Neuronal stem cell (in vitro differentiated cells): ENCODE measurements around the gene TICAM1.
"Not testable (repeated sequence)": the region's sequence is repeated elsewhere in the genome, so short reads cannot be mapped to it uniquely, and the experiment has no call there.

ENCODE experiments used
- DNase-seq: peaks from one replicate; pipeline ENCODE4 v3.0.0-alpha.2; 2013; ENCODE audit warnings: low spot score
- H2AFZ ChIP-seq: one replicate; pipeline ENCODE4 v1.6.1; 2013; ENCODE audit warnings: mild to moderate bottlenecking, low read length, inconsistent platforms
- H2AK5ac ChIP-seq: 2 replicates; pipeline ENCODE4 v1.6.1; 2013; ENCODE audit warnings: low read depth, mild to moderate bottlenecking, inconsistent platforms, low read length, moderate library complexity, mixed read lengths
- H2BK120ac ChIP-seq: 2 replicates; pipeline ENCODE4 v1.6.1; 2013; ENCODE audit warnings: low read depth, mild to moderate bottlenecking, inconsistent platforms, low read length, moderate library complexity, mixed read lengths
- H2BK12ac ChIP-seq: one replicate; pipeline ENCODE4 v1.6.1; 2013; ENCODE audit warnings: low read length, inconsistent platforms
- H2BK15ac ChIP-seq: 2 replicates; pipeline ENCODE4 v1.6.1; 2013; ENCODE audit warnings: mild to moderate bottlenecking, low read length, inconsistent platforms, mixed read lengths
- H2BK5ac ChIP-seq: one replicate; pipeline ENCODE4 v1.6.1; 2013; ENCODE audit warnings: inconsistent platforms, mild to moderate bottlenecking, low read length, moderate library complexity
- H3K14ac ChIP-seq: one replicate; pipeline ENCODE4 v1.6.1; 2013; ENCODE audit warnings: low read length, inconsistent platforms
- H3K18ac ChIP-seq: 2 replicates; pipeline ENCODE4 v1.6.1; 2013; ENCODE audit warnings: low read length, inconsistent platforms
- H3K23ac ChIP-seq: 2 replicates; pipeline ENCODE4 v1.6.1; 2013; ENCODE audit warnings: low read depth, mild to moderate bottlenecking, mixed read lengths, low read length, inconsistent platforms; ENCODE audit not compliant: poor library complexity
- H3K27ac ChIP-seq: replicated peaks from 3 replicates; pipeline ENCODE4 v1.5.1; 2013; ENCODE audit warnings: low read length, inconsistent platforms
- H3K27me3 ChIP-seq, 3 experiments: 2 replicates each; pipeline ENCODE4 v1.6.1; 2013; ENCODE audit warnings: low read length in 3 of 3, mild to moderate bottlenecking in 2 of 3, inconsistent platforms in 1 of 3, low read depth in 1 of 3, mixed read lengths in 1 of 3, moderate library complexity in 1 of 3; ENCODE audit not compliant: control insufficient read depth in 3 of 3, insufficient read depth in 3 of 3
- H3K36me3 ChIP-seq, 2 donors: replicated peaks in 1 of 2; 2 replicates each; pipeline ENCODE4 v1.6.1; 2013; ENCODE audit warnings: low read length in 2 of 2; ENCODE audit not compliant: control insufficient read depth in 2 of 2, insufficient read depth in 2 of 2
- H3K4ac ChIP-seq: 2 replicates; pipeline ENCODE4 v1.6.1; 2013; ENCODE audit warnings: inconsistent platforms, mild to moderate bottlenecking, low read length, moderate library complexity
- H3K4me1 ChIP-seq, 2 donors: 1 replicate in 1 of 2; 2 replicates in 1 of 2; pipeline ENCODE4 v1.6.1; 2013; ENCODE audit warnings: low read length in 2 of 2, low read depth in 1 of 2; ENCODE audit not compliant: control insufficient read depth in 2 of 2, insufficient read depth in 1 of 2
- H3K4me2 ChIP-seq: one replicate; pipeline ENCODE4 v1.6.1; 2013; ENCODE audit warnings: mild to moderate bottlenecking, low read length, inconsistent platforms; ENCODE audit not compliant: insufficient read depth, poor library complexity, severe bottlenecking
- H3K4me3 ChIP-seq, 2 donors: 2 replicates each; pipeline ENCODE4 v1.5.1; 2013; ENCODE audit warnings: low read length in 2 of 2, mild to moderate bottlenecking in 2 of 2, inconsistent platforms in 1 of 2, moderate library complexity in 1 of 2
- H3K79me1 ChIP-seq: one replicate; pipeline ENCODE4 v1.6.1; 2013; ENCODE audit warnings: low read depth, mild to moderate bottlenecking, inconsistent platforms, low read length, moderate library complexity
- H3K9ac ChIP-seq: one replicate; pipeline ENCODE4 v1.6.1; 2013; ENCODE audit warnings: mild to moderate bottlenecking, low read depth, low read length, inconsistent platforms; ENCODE audit not compliant: poor library complexity
- H3K9me3 ChIP-seq, 2 donors: replicated peaks in 1 of 2; 2 replicates each; pipeline versions ENCODE3 to v1.6.1; 2013; ENCODE audit warnings: low read length in 2 of 2, mild to moderate bottlenecking in 2 of 2, inconsistent platforms in 1 of 2, low read depth in 1 of 2, mixed read lengths in 1 of 2, moderate library complexity in 1 of 2; ENCODE audit not compliant: control insufficient read depth in 2 of 2, insufficient read depth in 1 of 2
- H4K8ac ChIP-seq: one replicate; pipeline ENCODE4 v1.6.1; 2013; ENCODE audit warnings: low read depth, mild to moderate bottlenecking, inconsistent platforms, low read length, moderate library complexity
- H4K91ac ChIP-seq: one replicate; pipeline ENCODE4 v1.6.1; 2013; ENCODE audit warnings: low read length, low read depth, mild to moderate bottlenecking, inconsistent platforms; ENCODE audit not compliant: poor library complexity
- WGBS, 2 donors: extraction: QIAGEN DNeasy Blood & Tissue Kit; methylation state at CpG; one replicate each; pipeline ENCODE4 v1.1.7; 2013; ENCODE audit warnings: missing lambda C conversion rate in 2 of 2, mixed read lengths in 1 of 2; ENCODE audit not compliant: insufficient read length in 2 of 2, insufficient replicate concordance in 1 of 2; ENCODE audit errors: extremely low coverage in 2 of 2; 5-methylcytosine and 5-hydroxymethylcytosine counted together

The TICAM1 gene

GRCh38 chr19:4849019-4849418 is 17.5 kb upstream of the TICAM1 start:
- Histone ChIP-seq H4K8ac (no peak overlapping the region), H3K27me3 (no peaks in the 10 kb centered on the region), H3K4me3 (no peak overlapping the region), H3K18ac (no peak overlapping the region), H2BK5ac (no peak overlapping the region), H3K9ac (no peak overlapping the region), H2BK120ac (no peak overlapping the region), H3K23ac (no peak overlapping the region), H3K4me2 (no peak overlapping the region), H3K14ac (no peak overlapping the region), H2AK5ac (no peak overlapping the region), H3K9me3 (no peaks in the 10 kb centered on the region), H4K91ac (no peak overlapping the region), H2BK12ac (no peak overlapping the region), H3K4ac (no peak overlapping the region), H3K36me3 (peaks cover 31 to 69% of the 10 kb centered on the region in 2 donors), H3K27ac (no peak overlapping the region), H3K79me1 (peaks cover 2% of the 10 kb centered on the region), H3K4me1 (no peaks in the 10 kb centered on the region), H2BK15ac (no peak overlapping the region), H2AFZ (no peak overlapping the region)
- WGBS, 2 donors, result no CpG with 5 or more reads among the region's 7 CpGs
- DNase-seq, result no peak

- peak overlapping the region; percentile 85 for H3K23ac ChIP-seq
- no peak overlapping the region for H3K27ac ChIP-seq
- no peak overlapping the region for H3K4me2 ChIP-seq
- no peak overlapping the region for H2AFZ ChIP-seq
- no peaks in the 10 kb centered on the region for H3K4me1 ChIP-seq
- peak overlapping the region; percentile 77 for H3K9ac ChIP-seq
- no peak overlapping the region for H4K91ac ChIP-seq
- peaks cover 35 to 73% of the 10 kb centered on the region in 2 donors for H3K36me3 ChIP-seq
- no peak overlapping the region for H3K18ac ChIP-seq
- H2BK15ac ChIP-seq, result no peak overlapping the region
- H3K4ac ChIP-seq, result no peak overlapping the region
- peak overlapping the region in 1 of 2 donors; percentile 22 for H3K4me3 ChIP-seq
- H3K27me3 ChIP-seq, result no peaks in the 10 kb centered on the region
- H3K79me1 ChIP-seq, result peaks cover 2% of the 10 kb centered on the region
- no peak overlapping the region for H4K8ac ChIP-seq
- H2BK120ac ChIP-seq, result no peak overlapping the region
- DNase-seq, result no peak
- no peak overlapping the region for H3K14ac ChIP-seq
- no peaks in the 10 kb centered on the region for H3K9me3 ChIP-seq
- H2BK12ac ChIP-seq, result peak overlapping the region; percentile 97
- WGBS, 2 donors, result no CpG with 5 or more reads among the region's 23 CpGs
- H2BK5ac ChIP-seq, result no peak overlapping the region
- H2AK5ac ChIP-seq, result no peak overlapping the region
These were observed 15.9 kb upstream of the TICAM1 start for GRCh38 chr19:4847190-4847973.

- H4K91ac ChIP-seq, H3K27me3 ChIP-seq, H3K4me3 ChIP-seq, H2BK12ac ChIP-seq, H3K79me1 ChIP-seq, H3K4me1 ChIP-seq, H4K8ac ChIP-seq, H3K4ac ChIP-seq, H3K18ac ChIP-seq, H2AK5ac ChIP-seq, H2AFZ ChIP-seq, H3K27ac ChIP-seq, H2BK120ac ChIP-seq, H3K9ac ChIP-seq, H3K9me3 ChIP-seq, H3K14ac ChIP-seq, H2BK15ac ChIP-seq, DNase-seq, H2BK5ac ChIP-seq, H3K23ac ChIP-seq, H3K4me2 ChIP-seq: not testable (repeated sequence)
- WGBS, 2 donors, result no CpG with 5 or more reads among the region's 9 CpGs
- peaks cover 32 to 67% of the 10 kb centered on the region in 2 donors for H3K36me3 ChIP-seq
These were observed 14.5 kb upstream of the TICAM1 start for GRCh38 chr19:4845975-4846374.

GRCh38 chr19:4844348-4845179 is 13.1 kb upstream of the TICAM1 start:
- peaks cover 30 to 74% of the 10 kb centered on the region in 2 donors for H3K36me3 ChIP-seq
- no CpG with 5 or more reads among the region's 10 CpGs for WGBS, 2 donors
- no peak overlapping the region for H3K27ac ChIP-seq
- no peak overlapping the region for H3K4me3 ChIP-seq
- H3K4ac ChIP-seq, result no peak overlapping the region
- no peak overlapping the region for H3K14ac ChIP-seq
- no peak overlapping the region for H2BK5ac ChIP-seq
- no peaks in the 10 kb centered on the region for H3K9me3 ChIP-seq
- H3K4me1 ChIP-seq, result no peaks in the 10 kb centered on the region
- H2AK5ac ChIP-seq, result no peak overlapping the region
- H2AFZ ChIP-seq, result no peak overlapping the region
- H2BK15ac ChIP-seq, result no peak overlapping the region
- H2BK12ac ChIP-seq, result no peak overlapping the region
- no peak overlapping the region for H4K8ac ChIP-seq
- H2BK120ac ChIP-seq, result no peak overlapping the region
- H3K79me1 ChIP-seq, result peaks cover 2% of the 10 kb centered on the region
- no peaks in the 10 kb centered on the region for H3K27me3 ChIP-seq
- no peak overlapping the region for H3K9ac ChIP-seq
- no peak overlapping the region for H4K91ac ChIP-seq
- no peak for DNase-seq
- H3K18ac ChIP-seq, result no peak overlapping the region
- H3K23ac ChIP-seq, result no peak overlapping the region
- no peak overlapping the region for H3K4me2 ChIP-seq
